HUES48 (cell line): ENCODE measurements around the gene CDH2.

Experiments used
- H3K27ac ChIP-seq: one replicate; pipeline ENCODE4 v1.7.0; 2013; ENCODE audit warnings: low read depth, low read length, inconsistent platforms
- H3K27me3 ChIP-seq: 2 replicates; pipeline ENCODE4 v1.6.1; 2013; ENCODE audit warnings: mild to moderate bottlenecking, low read length; ENCODE audit not compliant: control insufficient read depth, insufficient read depth
- H3K36me3 ChIP-seq: 2 replicates; pipeline ENCODE4 v1.6.1; 2013; ENCODE audit warnings: low read length; ENCODE audit not compliant: control insufficient read depth, insufficient read depth
- H3K4me1 ChIP-seq: 2 replicates; pipeline ENCODE4 v1.6.1; 2013; ENCODE audit warnings: mild to moderate bottlenecking, low read length; ENCODE audit not compliant: control insufficient read depth, insufficient read depth
- H3K4me3 ChIP-seq: 2 replicates; pipeline ENCODE4 v1.5.1; 2013; ENCODE audit warnings: mild to moderate bottlenecking, low read depth, low read length
- H3K9ac ChIP-seq: 2 replicates; pipeline ENCODE4 v1.6.1; 2013; ENCODE audit warnings: mild to moderate bottlenecking, low read depth, low read length, moderate library complexity
- H3K9me3 ChIP-seq: 2 replicates; pipeline ENCODE4 v1.6.1; 2013; ENCODE audit warnings: low read length; ENCODE audit not compliant: control insufficient read depth, insufficient read depth

The CDH2 gene

DNA sequence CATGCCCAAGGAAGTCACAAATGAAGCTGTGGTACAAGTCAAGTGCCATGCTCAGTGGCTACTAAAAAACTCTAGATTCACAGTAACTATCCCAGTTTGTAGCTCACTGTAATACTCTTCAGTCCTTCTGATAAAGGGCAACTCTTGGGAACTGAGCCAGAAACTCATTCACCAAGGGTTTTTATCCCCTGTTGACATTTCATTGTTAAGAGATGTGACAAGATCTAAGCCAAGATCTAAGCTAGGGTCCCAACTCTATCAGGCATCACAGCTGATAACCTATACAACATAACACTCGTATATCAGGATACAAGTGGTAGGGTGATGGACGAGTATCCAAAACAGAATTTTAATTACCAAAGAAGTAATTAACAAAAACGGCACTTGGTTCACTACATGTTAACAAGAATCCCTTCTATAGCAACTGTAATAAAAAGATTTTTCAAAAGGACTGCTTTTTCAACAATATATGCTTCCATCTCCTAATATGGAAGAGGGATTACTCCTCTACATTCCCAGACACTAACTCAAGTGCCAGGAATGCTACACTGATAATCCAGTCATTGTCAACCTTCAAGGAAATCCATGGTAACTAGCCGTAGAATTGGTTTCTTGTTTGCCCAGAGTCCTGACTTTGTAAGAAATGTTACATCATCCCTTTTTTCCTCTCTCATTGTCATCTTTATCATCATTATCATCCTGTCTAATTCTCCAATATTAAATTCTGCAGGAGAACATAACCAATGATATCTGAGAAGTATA, 111.7 kb downstream of the CDH2 start:
- H3K27me3 ChIP-seq: no peaks in the 10 kb centered on the region
- peak overlapping the region; percentile 92 for H3K27ac ChIP-seq
- no peaks in the 10 kb centered on the region for H3K9me3 ChIP-seq
- H3K9ac ChIP-seq: no peak overlapping the region; the same call in 1 of the 2 replicates
- peaks cover 34% of the 10 kb centered on the region for H3K4me1 ChIP-seq
- no peak overlapping the region for H3K4me3 ChIP-seq
- no peaks in the 10 kb centered on the region for H3K36me3 ChIP-seq

DNA sequence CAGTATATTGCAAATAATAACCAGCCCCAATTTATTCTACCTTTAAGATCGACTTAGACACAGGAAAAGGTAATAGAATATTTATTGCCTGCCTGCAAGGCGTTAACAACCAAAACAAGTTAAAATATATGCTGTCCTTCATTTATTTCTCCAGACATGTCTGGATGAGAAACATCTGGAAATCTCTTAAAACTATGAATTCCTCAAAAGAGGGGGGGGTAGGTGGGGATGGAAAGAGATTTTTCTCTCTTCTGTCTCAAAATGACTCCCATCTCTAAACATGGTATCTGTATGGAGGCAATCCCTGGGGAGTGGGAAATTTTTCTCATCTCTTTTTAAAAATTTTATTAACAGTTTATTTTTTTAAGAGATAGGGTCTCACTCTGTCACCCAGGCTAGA, 113.0 kb downstream of the CDH2 start:
- Histone ChIP-seq H3K27me3 (no peaks in the 10 kb centered on the region), H3K4me1 (peaks cover 34% of the 10 kb centered on the region), H3K36me3 (no peaks in the 10 kb centered on the region), H3K27ac (peak overlapping the region; percentile 64), H3K9me3 (no peaks in the 10 kb centered on the region), H3K4me3 (no peak overlapping the region), H3K9ac (no peak overlapping the region)

DNA sequence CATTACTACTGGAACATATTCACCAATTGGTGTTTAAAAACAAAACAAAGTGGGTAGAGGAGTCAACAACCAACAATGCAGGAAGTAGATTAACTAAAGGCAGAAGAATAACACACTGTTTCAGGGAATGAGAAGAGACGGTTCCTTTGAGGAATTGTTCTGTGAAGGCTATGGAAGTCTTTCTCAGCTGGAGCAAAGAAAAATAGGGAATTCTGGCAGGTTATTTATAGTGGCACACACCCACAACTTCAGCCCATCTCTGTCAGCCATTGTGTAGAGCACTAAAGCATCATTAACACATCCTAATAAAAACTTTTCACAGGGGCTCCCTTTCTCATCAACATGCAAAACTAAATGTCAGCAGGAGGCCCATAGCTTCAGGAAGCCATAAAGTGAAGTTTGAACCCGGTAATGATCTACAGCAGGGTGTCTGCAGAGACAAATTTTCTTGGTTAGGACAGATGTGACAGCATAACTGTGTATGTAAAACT, 113.6 kb downstream of the CDH2 start:
- Histone ChIP-seq H3K9ac (no peak overlapping the region), H3K9me3 (no peaks in the 10 kb centered on the region), H3K4me1 (peaks cover 34% of the 10 kb centered on the region), H3K27me3 (no peaks in the 10 kb centered on the region), H3K4me3 (no peak overlapping the region), H3K36me3 (no peaks in the 10 kb centered on the region), H3K27ac (peak overlapping the region; percentile 64)

- peak overlapping the region; percentile 64 for H3K27ac ChIP-seq
- H3K27me3 ChIP-seq: no peaks in the 10 kb centered on the region
- H3K36me3 ChIP-seq: no peaks in the 10 kb centered on the region
- no peaks in the 10 kb centered on the region for H3K9me3 ChIP-seq
- H3K9ac ChIP-seq: no peak overlapping the region
- peaks cover 34% of the 10 kb centered on the region for H3K4me1 ChIP-seq
- H3K4me3 ChIP-seq: no peak overlapping the region
Measured at GRCh38 chr18:28062443-28062842, 114.5 kb downstream of the CDH2 start.

GRCh38 chr18:28059861-28060260, 117.1 kb downstream of the CDH2 start:
- Histone ChIP-seq H3K27ac (no peak overlapping the region), H3K27me3 (no peaks in the 10 kb centered on the region), H3K4me3 (no peak overlapping the region), H3K9ac (no peak overlapping the region), H3K36me3 (no peaks in the 10 kb centered on the region), H3K9me3 (no peaks in the 10 kb centered on the region), H3K4me1 (peaks cover 17% of the 10 kb centered on the region)

GRCh38 chr18:28050545-28050944, 126.4 kb downstream of the CDH2 start:
- H3K27me3 ChIP-seq: no peaks in the 10 kb centered on the region
- no peak overlapping the region for H3K9ac ChIP-seq
- H3K36me3 ChIP-seq: no peaks in the 10 kb centered on the region
- H3K4me3 ChIP-seq: no peak overlapping the region
- no peak overlapping the region for H3K27ac ChIP-seq
- H3K9me3 ChIP-seq: no peaks in the 10 kb centered on the region
- H3K4me1 ChIP-seq: peaks cover 37% of the 10 kb centered on the region

DNA sequence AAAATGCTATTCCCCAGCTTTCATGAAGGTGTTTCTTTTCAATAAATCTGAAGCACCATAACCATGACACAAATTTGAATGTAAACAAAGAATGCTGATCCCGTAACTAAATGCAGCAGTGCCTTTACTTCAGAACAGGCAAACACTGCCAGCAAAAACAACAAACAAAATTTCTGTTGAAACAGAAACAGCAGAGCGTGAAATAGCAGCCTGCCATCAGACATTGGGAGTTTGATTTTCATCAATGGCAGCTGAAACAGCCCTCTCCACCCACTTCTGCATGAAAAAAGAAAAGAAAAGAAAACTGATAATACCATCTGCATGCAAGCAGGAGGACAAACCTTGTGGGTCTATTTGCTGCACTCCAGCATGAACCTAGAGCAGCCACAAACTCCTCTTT, 128.3 kb downstream of the CDH2 start:
- no peak overlapping the region for H3K9ac ChIP-seq
- H3K4me1 ChIP-seq: peaks cover 50% of the 10 kb centered on the region

DNA sequence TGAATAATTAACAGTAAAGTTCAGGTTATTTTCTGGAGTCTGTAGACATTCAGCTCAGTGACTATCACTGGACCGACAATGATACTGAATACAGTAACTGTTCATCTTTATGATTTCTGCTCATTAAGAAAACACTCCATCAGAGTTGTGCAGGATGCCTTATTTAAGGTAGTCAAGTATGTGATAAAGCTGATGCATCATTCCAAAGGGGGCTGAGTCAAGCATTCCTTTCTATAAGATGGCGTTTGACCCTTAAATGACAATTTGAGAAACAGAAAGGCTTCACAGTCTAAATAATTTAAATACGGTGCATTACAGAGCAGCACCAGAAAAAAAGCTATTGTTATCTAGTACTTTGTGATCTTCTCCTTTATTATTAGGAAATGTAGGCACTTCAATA, 131.1 kb downstream of the CDH2 start:
- Histone ChIP-seq H3K9ac (peak overlapping the region; percentile 31; the same call in 1 of the 2 replicates), H3K27me3 (no peaks in the 10 kb centered on the region), H3K36me3 (no peaks in the 10 kb centered on the region), H3K4me3 (no peak overlapping the region; the same call in 1 of the 2 replicates), H3K4me1 (peaks cover 54% of the 10 kb centered on the region), H3K27ac (peak overlapping the region; percentile 84), H3K9me3 (no peaks in the 10 kb centered on the region)

More for the DNA sequence above, 128.3 kb downstream of the CDH2 start:
- no peaks in the 10 kb centered on the region for H3K36me3 ChIP-seq
- no peaks in the 10 kb centered on the region for H3K27me3 ChIP-seq
- no peak overlapping the region for H3K4me3 ChIP-seq
- no peak overlapping the region for H3K27ac ChIP-seq
- H3K9me3 ChIP-seq: no peaks in the 10 kb centered on the region

DNA sequence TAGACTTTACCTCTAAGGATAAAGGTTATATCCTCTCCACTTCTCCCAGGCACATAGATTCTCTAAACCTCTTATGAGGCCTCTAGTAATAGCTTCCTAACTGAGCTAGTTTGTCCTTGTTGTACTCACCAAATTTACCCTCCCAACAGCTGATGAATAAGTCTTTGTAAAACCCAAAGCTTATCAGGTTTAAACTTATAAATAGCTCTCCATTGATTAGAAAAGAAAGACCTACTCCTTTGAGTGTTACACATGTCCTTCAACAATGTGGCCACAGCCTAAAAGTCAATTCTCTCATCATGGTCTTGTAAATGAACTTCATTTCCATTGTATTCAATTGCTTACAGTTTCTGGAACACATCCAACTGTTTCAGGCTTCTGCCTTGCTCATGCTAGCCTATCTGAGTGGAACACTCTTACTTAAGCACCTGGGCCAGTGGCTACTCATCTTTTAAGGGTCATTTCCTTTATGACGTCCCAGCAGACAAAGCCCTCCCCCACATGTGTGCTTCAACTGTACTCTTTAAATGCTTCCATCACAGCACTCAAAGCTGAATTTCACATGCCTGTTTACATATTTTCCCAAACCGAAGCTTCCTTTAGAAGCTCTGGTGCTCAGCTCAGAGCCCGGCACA, 131.6 kb downstream of the CDH2 start:
- Histone ChIP-seq H3K4me3 (no peak overlapping the region; the same call in 1 of the 2 replicates), H3K27me3 (no peaks in the 10 kb centered on the region), H3K36me3 (no peaks in the 10 kb centered on the region), H3K4me1 (peaks cover 54% of the 10 kb centered on the region), H3K9me3 (no peaks in the 10 kb centered on the region), H3K9ac (peak overlapping the region; percentile 31; the same call in 1 of the 2 replicates), H3K27ac (peak overlapping the region; percentile 84)

- no peak overlapping the region for H3K27ac ChIP-seq
- H3K27me3 ChIP-seq: no peaks in the 10 kb centered on the region
- H3K9me3 ChIP-seq: no peaks in the 10 kb centered on the region
- H3K4me1 ChIP-seq: peaks cover 45% of the 10 kb centered on the region
- no peak overlapping the region for H3K9ac ChIP-seq
- no peaks in the 10 kb centered on the region for H3K36me3 ChIP-seq
- H3K4me3 ChIP-seq: no peak overlapping the region
Measured at GRCh38 chr18:28044036-28044435, 132.9 kb downstream of the CDH2 start.

GRCh38 chr18:28043631-28044030, 133.3 kb downstream of the CDH2 start:
- Histone ChIP-seq H3K9me3 (no peaks in the 10 kb centered on the region), H3K27me3 (no peaks in the 10 kb centered on the region), H3K9ac (no peak overlapping the region), H3K4me1 (peaks cover 44% of the 10 kb centered on the region), H3K4me3 (no peak overlapping the region), H3K36me3 (no peaks in the 10 kb centered on the region), H3K27ac (no peak overlapping the region)
